ENCODE results near the gene SFTPA2. TPM values are rescaled to one million over a fixed set of nuclear protein-coding genes. Genes with fewer than 3 reads are reported as not detected.
"Not testable (repeated sequence)": the region's sequence is repeated elsewhere in the genome, so short reads cannot be mapped to it uniquely, and the experiment has no call there.

The SFTPA2 gene
- total and polyA plus RNA-seq, 10 of the 15 experiments (the other 5 are each of a cell fraction or from before 2014, with no cell fraction given), result 0.03 to 4.2 TPM; not detected in 8

DNA sequence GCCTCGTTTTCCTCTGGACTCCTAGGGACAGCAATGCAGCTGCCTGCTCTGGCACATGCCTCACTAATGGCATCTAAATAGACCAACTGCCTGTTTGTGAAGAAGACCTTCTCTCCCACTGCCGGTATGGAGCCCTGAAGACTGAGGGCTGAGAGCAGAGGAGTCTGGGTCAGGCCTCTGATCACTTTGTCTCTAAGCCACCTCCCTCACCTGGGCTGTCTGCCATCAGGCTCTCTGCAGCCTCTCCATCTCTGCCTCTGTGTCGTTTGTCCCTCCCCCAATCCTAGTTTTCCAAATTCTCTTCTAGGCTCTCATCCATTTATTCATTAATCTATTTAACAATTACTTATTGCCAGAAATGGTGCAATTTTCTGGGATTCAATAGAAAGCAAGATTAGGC lies 35.3 kb upstream of the SFTPA2 start:
- Histone ChIP-seq H3K27me3 (replicated peaks in 1 of 2; ENCODE audit: control insufficient read depth in 2 of 2, insufficient read depth in 2 of 2, low read length in 1 of 2) (no peaks in the 10 kb centered on the region), H3K4me1 (ENCODE audit: control insufficient read depth, insufficient read depth, low read length) (no peaks in the 10 kb centered on the region), H4K20me1 (ENCODE audit: control insufficient read depth, insufficient read depth) (no peaks in the 10 kb centered on the region), H3K4me2 (ENCODE audit: control insufficient read depth, insufficient read depth) (no peak overlapping the region), H3K36me3 (ENCODE audit: control insufficient read depth in 2 of 2, insufficient read depth in 2 of 2, low read length in 1 of 2) (no peaks in the 10 kb centered on the region), H3K9ac (ENCODE audit: control insufficient read depth, insufficient read depth, low read length) (no peak overlapping the region), H3K79me2 (ENCODE audit: control insufficient read depth, insufficient read depth, low read length) (no peaks in the 10 kb centered on the region), H3K9me3 (replicated peaks; ENCODE audit: control insufficient read depth, insufficient read depth, low read length) (peaks cover 3% of the 10 kb centered on the region; the same call in 1 of the 3 replicates), H3K27ac (ENCODE audit: control insufficient read depth, insufficient read depth) (no peak overlapping the region), H2AFZ (ENCODE audit: control insufficient read depth, low read depth, low read length) (no peak overlapping the region), H3K4me3 (no peak overlapping the region)
- BruUV-seq (replicated peaks), result no TSS peak
- ChIA-PET RAD21 (ENCODE audit: unreplicated experiment) (no interaction called here), CTCF (no interaction called here), POLR2A (no interaction called here), SMC1A (ENCODE audit: uncharacterized antibody, unreplicated experiment) (no interaction called here)
- DNase-seq (ENCODE audit: low read depth, low spot score), result no peak
- FAIRE-seq, result no peak
- in situ Hi-C loops (cut with MboI), result no loop called here
- no peak for ATAC-seq
- TF ChIP-seq CHD4 (IDR thresholded peaks at IDR 0.05), result no peak
- no peak for TF ChIP-seq RAD21 (IDR thresholded peaks at IDR 0.05; ENCODE audit: insufficient read depth, low read depth, low read length)
- no peak for TF ChIP-seq LARP7 (IDR thresholded peaks at IDR 0.05)
- no peak for TF ChIP-seq TAF1 (IDR thresholded peaks at IDR 0.05; ENCODE audit: borderline replicate concordance, low read depth, low read length)
- no peak for TF ChIP-seq GATAD2B (conservative IDR thresholded peaks at IDR 0.05; ENCODE audit: low read depth)
- no peak for TF ChIP-seq POU2F2 (IDR thresholded peaks at IDR 0.05; ENCODE audit: borderline replicate concordance, low read depth, low read length)
- no peak for TF ChIP-seq ZNF217 (IDR thresholded peaks at IDR 0.05)
- TF ChIP-seq, protein P1, sequence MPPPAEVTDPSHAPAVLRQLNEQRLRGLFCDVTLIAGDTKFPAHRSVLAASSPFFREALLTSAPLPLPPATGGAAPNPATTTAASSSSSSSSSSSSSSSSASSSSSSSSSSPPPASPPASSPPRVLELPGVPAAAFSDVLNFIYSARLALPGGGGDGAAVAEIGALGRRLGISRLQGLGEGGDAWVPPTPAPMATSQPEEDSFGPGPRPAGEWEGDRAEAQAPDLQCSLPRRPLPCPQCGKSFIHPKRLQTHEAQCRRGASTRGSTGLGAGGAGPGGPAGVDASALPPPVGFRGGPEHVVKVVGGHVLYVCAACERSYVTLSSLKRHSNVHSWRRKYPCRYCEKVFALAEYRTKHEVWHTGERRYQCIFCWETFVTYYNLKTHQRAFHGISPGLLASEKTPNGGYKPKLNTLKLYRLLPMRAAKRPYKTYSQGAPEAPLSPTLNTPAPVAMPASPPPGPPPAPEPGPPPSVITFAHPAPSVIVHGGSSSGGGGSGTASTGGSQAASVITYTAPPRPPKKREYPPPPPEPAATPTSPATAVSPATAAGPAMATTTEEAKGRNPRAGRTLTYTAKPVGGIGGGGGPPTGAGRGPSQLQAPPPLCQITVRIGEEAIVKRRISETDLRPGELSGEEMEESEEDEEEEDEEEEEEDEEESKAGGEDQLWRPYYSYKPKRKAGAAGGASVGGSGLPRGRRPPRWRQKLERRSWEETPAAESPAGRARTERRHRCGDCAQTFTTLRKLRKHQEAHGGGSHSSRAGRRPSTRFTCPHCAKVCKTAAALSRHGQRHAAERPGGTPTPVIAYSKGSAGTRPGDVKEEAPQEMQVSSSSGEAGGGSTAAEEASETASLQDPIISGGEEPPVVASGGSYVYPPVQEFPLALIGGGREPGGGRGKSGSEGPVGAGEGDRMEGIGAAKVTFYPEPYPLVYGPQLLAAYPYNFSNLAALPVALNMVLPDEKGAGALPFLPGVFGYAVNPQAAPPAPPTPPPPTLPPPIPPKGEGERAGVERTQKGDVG (CRISPR knock-in tag; IDR thresholded peaks at IDR 0.05), result no peak
- TF ChIP-seq, protein P2, sequence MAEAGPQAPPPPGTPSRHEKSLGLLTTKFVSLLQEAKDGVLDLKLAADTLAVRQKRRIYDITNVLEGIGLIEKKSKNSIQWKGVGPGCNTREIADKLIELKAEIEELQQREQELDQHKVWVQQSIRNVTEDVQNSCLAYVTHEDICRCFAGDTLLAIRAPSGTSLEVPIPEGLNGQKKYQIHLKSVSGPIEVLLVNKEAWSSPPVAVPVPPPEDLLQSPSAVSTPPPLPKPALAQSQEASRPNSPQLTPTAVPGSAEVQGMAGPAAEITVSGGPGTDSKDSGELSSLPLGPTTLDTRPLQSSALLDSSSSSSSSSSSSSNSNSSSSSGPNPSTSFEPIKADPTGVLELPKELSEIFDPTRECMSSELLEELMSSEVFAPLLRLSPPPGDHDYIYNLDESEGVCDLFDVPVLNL (IDR thresholded peaks at IDR 0.05; ENCODE audit: low read depth, low read length), result no peak
- no peak for TF ChIP-seq IKZF1 (conservative IDR thresholded peaks at IDR 0.05)
- no peak for TF ChIP-seq YBX1 (IDR thresholded peaks at IDR 0.05)
- no peak for TF ChIP-seq ZNF274 (IDR thresholded peaks at IDR 0.05; ENCODE audit: insufficient read depth, insufficient read length)
- WGBS (ENCODE audit: insufficient coverage, insufficient replicate concordance, low lambda C conversion rate, missing lambda C conversion rate), result 11% methylated on average over 3 of the region's 3 CpGs
- intact Hi-C loops (cut with micrococcal nuclease; ENCODE audit: unreplicated experiment), result no loop called here

DNA sequence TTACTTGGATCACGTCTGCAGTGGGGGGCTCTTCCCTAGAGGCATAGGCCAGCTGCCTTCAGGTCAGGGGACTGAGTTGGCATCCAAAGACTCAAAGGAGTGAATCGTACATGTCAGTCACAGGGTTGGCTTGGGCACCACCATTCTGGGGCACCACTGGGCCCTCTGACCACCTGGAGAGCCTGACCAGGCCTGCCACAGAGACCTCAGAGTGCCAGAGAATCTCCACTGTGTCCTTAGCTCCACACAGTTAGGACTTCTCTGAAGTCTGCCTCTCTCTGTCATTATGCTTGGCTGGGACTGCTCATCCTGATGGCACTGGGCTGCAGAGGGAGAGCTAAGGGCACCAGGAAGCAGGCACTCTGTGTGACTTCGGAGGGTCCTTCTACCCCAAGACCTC lies 34.4 kb upstream of the SFTPA2 start:
- CTCF ChIA-PET; FAIRE-seq; BruUV-seq (replicated peaks); H3K36me3 ChIP-seq (ENCODE audit: control insufficient read depth in 2 of 2, insufficient read depth in 2 of 2, low read length in 1 of 2); H4K20me1 ChIP-seq (ENCODE audit: control insufficient read depth, insufficient read depth); H3K79me2 ChIP-seq (ENCODE audit: control insufficient read depth, insufficient read depth, low read length); H3K9ac ChIP-seq (ENCODE audit: control insufficient read depth, insufficient read depth, low read length); SMC1A ChIA-PET (ENCODE audit: uncharacterized antibody, unreplicated experiment); RAD21 ChIA-PET (ENCODE audit: unreplicated experiment); H3K27ac ChIP-seq (ENCODE audit: control insufficient read depth, insufficient read depth); ATAC-seq; H3K4me2 ChIP-seq (ENCODE audit: control insufficient read depth, insufficient read depth); H3K9me3 ChIP-seq (replicated peaks; ENCODE audit: control insufficient read depth, insufficient read depth, low read length); H3K4me1 ChIP-seq (ENCODE audit: control insufficient read depth, insufficient read depth, low read length); H2AFZ ChIP-seq (ENCODE audit: control insufficient read depth, low read depth, low read length); POLR2A ChIA-PET; H3K4me3 ChIP-seq; H3K27me3 ChIP-seq (replicated peaks in 1 of 2; ENCODE audit: control insufficient read depth in 2 of 2, insufficient read depth in 2 of 2, low read length in 1 of 2); in situ Hi-C loops (cut with MboI); DNase-seq (ENCODE audit: low read depth, low spot score); intact Hi-C loops (cut with micrococcal nuclease; ENCODE audit: unreplicated experiment): not testable (repeated sequence)
- WGBS (ENCODE audit: insufficient coverage, insufficient replicate concordance, low lambda C conversion rate, missing lambda C conversion rate), result 8% methylated on average over 3 of the region's 3 CpGs
